HG03558 (cell line): ENCODE measurements around the gene RASA4B.
"Not testable (repeated sequence)": the region's sequence is repeated elsewhere in the genome, so short reads cannot be mapped to it uniquely, and the experiment has no call there.

Experiments
- ATAC-seq: cut with Tn5 transposase; IDR thresholded peaks from one replicate; pipeline ENCODE4 v1.9.1; 2021; ENCODE audit warnings: moderate number of reproducible peaks; ENCODE audit not compliant: unreplicated experiment; ENCODE audit errors: extremely low read depth

Gene RASA4B

GRCh38 chr7:102512642-102513221, 4.8 kb downstream of the RASA4B start:
- ATAC-seq = not testable (repeated sequence)

DNA sequence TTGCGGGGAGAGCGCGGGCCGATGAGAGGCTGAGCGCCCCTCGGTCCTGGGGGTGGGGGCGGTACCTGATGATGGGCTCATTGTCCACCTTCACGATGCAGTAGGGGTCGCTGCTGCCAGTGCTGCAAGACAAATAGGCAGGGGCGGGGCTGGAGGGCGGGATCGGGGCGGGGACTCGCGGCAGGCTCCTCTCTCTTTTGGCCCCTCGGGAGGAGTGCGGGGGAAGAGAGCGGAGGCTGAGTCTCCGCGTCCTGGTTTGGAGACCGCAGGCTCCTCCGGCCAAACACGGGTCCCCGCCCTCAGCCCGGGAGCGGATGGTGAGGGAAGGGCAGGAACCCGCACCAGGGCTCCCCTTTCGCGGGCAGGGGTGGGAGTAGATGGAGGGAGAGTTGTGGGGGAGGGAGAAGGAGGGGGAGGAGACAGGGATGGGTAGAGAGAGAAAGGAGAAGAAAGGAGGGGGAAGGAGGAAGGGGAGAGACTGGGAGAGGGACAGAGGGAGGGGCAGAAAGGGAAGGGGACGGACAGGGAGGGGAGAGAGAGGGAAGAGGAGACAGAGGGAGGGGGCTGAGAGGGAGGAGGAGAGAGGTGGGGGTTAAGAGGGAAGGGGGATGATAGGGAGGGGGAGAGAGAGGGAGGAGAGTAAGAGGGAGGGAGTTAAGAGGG, 5.6 kb downstream of the RASA4B start:
- not testable (repeated sequence) for ATAC-seq

- ATAC-seq = not testable (repeated sequence)
Observed at GRCh38 chr7:102510575-102510974, 7.0 kb downstream of the RASA4B start.

GRCh38 chr7:102507410-102508088, 10.0 kb downstream of the RASA4B start:
- not testable (repeated sequence) for ATAC-seq

DNA sequence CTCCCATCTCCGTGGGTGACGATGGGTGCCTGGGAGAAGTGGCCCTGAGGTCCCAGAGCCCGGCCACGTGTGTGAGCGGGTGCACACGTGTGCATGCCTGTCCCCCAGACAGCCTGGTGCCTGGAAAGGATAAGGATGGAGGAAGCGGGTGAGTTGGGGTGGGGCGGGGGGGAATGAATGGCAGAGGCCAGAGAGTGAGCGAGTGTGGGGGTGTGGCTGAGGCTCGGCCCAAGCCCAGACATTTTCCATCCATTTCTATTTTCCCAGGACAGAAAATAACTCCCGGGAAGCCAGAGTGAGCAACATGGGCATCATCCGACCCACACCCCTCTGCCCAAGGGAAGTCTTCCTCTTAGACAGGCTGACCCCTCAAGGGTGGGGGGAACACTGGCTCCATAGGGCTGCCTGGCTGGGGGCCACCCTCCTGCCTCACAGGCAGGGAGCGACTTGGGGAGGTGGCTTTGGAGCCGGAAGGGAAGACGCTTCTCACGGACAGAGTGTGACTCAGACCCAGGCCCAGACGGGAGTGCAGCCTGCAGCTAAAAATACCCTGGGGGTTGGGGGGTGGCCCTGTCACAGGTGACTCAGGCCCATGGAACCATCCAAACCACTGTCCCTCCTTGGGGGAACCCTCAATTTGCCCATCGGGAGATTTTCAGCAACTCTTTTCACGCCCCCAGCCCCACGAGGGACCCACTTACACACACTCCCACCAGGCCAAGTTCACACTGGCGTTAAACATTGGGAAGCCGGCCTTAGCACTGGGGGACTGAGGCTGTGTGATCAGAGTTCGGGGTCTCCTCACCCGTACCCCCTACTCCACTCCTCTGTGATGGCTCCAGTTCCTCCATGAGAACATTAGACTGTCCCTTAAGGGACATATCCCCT, 12.0 kb downstream of the RASA4B start:
- ATAC-seq = not testable (repeated sequence)

- ATAC-seq = not testable (repeated sequence)
Observed at GRCh38 chr7:102503141-102503540, 14.4 kb downstream of the RASA4B start.

GRCh38 chr7:102498321-102498720, 19.3 kb downstream of the RASA4B start:
- ATAC-seq = not testable (repeated sequence)

DNA sequence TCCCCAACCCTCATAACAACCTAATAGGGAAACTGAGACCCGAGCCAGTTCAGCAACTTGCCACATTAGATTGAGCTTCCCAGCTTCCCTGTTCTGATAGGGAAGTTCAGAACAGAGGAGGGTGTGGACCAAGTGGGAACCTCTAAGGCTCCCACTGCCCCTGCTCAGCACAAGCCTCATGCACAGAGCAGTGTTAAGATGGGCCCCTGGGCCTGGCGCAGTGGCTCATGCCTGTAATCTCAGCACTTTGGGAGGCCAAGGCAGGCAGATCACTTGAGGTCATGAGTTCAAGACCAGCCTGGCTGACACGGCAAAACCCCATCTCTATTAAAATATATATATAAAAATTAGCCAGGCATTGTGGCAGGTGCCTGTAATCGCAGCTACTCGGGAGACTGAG, 20.3 kb downstream of the RASA4B start:
- ATAC-seq = not testable (repeated sequence)

DNA sequence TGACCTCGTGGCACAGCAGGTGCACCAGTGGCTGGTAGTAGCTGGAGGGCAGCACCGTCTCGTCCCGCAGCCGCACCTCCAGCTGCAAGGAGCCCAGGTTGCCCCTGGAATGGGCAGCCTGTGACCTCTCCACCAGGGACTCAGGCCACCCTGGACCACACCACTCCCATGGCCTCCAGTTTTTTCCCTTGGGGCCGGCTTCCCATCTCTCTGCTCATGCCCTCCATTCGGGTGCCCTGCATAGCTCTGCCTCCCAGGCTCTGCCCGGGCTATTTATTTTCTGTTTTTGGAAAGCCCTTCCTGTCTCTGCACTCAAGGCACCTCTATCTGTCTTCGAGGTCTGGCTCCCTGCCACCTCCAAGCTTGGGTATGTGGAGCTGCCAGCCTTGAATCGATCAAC, 20.7 kb downstream of the RASA4B start:
- ATAC-seq = not testable (repeated sequence)

GRCh38 chr7:102494473-102495149, 23.0 kb downstream of the RASA4B start:
- ATAC-seq = peak; percentile 51

DNA sequence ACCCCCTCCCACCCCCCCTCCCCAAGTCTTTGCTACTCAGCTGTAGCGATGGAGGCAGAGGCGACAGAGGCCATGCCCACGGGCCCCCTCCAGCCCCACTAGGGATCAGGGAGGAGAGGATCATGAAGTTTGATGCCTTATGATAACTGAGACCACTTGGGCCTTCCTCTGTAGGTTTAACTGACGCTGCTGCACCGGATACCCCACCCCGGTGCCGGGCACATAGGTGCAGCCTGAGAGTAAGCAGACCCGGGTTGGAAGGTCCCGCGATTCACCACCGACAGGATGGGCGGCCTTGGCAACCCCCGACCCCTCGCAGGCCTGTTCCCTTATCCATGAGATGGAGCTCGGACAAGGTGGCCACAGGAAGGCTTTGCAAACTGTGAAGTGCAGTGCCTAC, 23.6 kb downstream of the RASA4B start:
- ATAC-seq = not testable (repeated sequence)

GRCh38 chr7:102493220-102493935, 24.2 kb downstream of the RASA4B start:
- not testable (repeated sequence) for ATAC-seq

DNA sequence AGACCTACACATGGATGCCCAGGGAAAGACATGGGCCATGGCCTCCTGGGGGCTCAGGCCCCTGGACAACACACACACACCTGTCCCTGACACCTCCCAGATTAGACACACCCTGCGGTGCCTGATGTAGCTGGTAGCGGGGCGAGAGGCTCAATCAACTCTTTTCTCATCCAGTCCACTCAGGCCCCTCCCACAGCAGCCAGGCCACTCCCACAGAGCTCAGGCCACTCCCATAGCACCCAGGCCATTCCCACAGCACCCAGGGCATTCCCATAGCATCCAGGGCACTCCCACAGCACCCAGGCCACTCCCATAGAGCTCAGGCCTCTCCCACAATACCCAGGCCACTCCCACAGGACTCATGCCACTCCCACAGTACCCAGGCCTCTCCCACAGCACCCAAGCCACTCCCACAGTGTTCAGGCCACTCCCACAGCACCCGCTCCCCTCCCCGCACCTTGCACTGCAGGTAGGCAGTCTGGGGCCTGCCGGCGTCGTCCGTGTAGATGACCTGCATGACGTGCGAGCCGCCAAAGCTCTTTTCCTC, 27.0 kb downstream of the RASA4B start:
- not testable (repeated sequence) for ATAC-seq

- not testable (repeated sequence) for ATAC-seq
Observed at GRCh38 chr7:102484317-102484716, 33.3 kb downstream of the RASA4B start.

DNA sequence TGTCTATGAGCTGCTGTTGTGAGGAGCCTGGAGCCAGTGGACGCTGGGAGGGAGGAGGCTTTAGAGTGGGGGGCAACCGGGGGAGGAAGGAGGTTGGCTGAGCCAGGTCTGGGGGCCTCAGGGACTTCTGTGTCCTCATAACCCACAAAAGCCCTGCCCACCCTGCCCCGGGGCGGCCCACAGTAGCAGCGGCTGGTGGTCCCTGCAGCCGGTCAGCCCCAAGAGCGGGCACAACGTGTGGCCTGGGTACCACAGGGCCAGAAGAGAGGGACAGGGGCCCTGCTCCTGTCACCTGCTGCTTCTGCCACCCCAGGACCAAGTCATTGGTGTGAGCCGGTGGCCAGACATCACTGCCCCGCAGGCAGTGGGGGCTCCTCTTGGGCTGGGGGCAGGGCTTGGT, 35.6 kb downstream of the RASA4B start:
- ATAC-seq = not testable (repeated sequence)

DNA sequence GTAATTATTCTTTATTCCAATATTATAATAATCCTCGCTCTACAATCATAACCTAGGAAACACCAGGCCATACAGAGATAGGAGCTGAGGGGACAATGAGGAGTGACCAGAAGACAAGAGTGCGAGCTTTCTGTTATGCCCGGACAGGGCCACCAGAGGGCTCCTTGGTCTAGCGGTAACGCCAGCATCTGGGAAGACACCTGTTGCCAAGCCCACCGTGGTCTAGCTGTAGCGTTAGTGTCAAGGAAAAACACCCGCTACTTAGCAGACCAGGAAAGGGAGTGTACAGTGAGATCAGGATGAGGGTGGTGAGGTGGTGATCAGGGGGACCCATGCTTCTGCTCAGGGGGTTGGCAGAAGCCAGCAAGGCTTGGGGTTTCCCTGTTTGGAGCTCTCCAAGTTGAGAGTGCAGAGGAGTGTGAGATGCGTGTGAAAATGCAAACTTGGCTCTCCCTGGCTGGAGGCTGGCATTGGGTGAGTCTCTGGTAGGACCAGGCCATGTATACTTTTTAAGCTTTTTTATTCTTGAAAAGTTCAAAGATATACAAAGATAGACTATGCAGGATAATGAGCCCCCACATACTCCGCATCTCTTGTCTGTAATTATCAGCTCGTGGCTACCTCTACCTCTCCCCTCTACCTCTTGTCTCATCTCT, 37.5 kb downstream of the RASA4B start:
- not testable (repeated sequence) for ATAC-seq

GRCh38 chr7:102479209-102479584, 38.4 kb downstream of the RASA4B start:
- ATAC-seq = peak; percentile 13
